Mesenchymal stem cell (in vitro differentiated cells and primary cell): Measurements from ENCODE around the gene WASL.

Experiments used
- DNase-seq: peaks from one replicate; pipeline ENCODE4 v3.0.0-alpha.2; 2013
- H2AFZ ChIP-seq: one replicate; pipeline ENCODE4 v1.6.1; 2013; ENCODE audit warnings: low read depth, mild to moderate bottlenecking, control low read depth, inconsistent platforms, low read length, moderate library complexity
- H2AK5ac ChIP-seq: 2 replicates; pipeline ENCODE4 v1.6.1; 2013; ENCODE audit warnings: low read length, moderate library complexity, mild to moderate bottlenecking, inconsistent platforms; ENCODE audit not compliant: severe bottlenecking
- H2BK120ac ChIP-seq: one replicate; pipeline ENCODE4 v1.6.1; 2013; ENCODE audit warnings: low read depth, mild to moderate bottlenecking, inconsistent platforms, low read length, moderate library complexity
- H2BK12ac ChIP-seq, 2 experiments: one replicate each; pipeline ENCODE4 v1.6.1; 2013; ENCODE audit warnings: inconsistent platforms in 2 of 2, low read length in 2 of 2, mild to moderate bottlenecking in 2 of 2, moderate library complexity in 2 of 2, control low read depth in 1 of 2
- H2BK15ac ChIP-seq: one replicate; pipeline ENCODE4 v1.6.1; 2013; ENCODE audit warnings: mild to moderate bottlenecking, low read depth, inconsistent platforms; ENCODE audit not compliant: poor library complexity, severe bottlenecking
- H2BK5ac ChIP-seq: 2 replicates; pipeline ENCODE4 v1.6.1; 2013; ENCODE audit warnings: low read depth, mild to moderate bottlenecking, low read length, control low read depth, inconsistent platforms; ENCODE audit not compliant: poor library complexity, severe bottlenecking
- H3K14ac ChIP-seq, 2 experiments: one replicate each; pipeline ENCODE4 v1.6.1; 2013; ENCODE audit warnings: inconsistent platforms in 2 of 2, low read length in 2 of 2, control low read depth in 1 of 2, mild to moderate bottlenecking in 1 of 2, moderate library complexity in 1 of 2
- H3K18ac ChIP-seq, 2 experiments: one replicate each; pipeline ENCODE4 v1.6.1; 2013; ENCODE audit warnings: inconsistent platforms in 2 of 2, low read length in 2 of 2, control low read depth in 1 of 2, low read depth in 1 of 2, mild to moderate bottlenecking in 1 of 2
- H3K23ac ChIP-seq, 2 experiments: one replicate each; pipeline ENCODE4 v1.6.1; 2013; ENCODE audit warnings: inconsistent platforms in 2 of 2, low read length in 2 of 2, mild to moderate bottlenecking in 2 of 2, moderate library complexity in 2 of 2, control low read depth in 1 of 2
- H3K27ac ChIP-seq: 2 replicates; pipeline ENCODE4 v1.5.1; 2013; ENCODE audit warnings: mild to moderate bottlenecking, moderate library complexity, low read length, control low read depth, inconsistent platforms; ENCODE audit not compliant: poor library complexity, severe bottlenecking
- H3K27me3 ChIP-seq, 2 experiments: 2 replicates each; pipeline versions ENCODE4 v1.6.1 to v1.7.0; 2013; ENCODE audit warnings: low read length in 2 of 2, mild to moderate bottlenecking in 2 of 2, moderate library complexity in 2 of 2, control low read depth in 1 of 2, inconsistent platforms in 1 of 2; ENCODE audit not compliant: control insufficient read depth in 1 of 2, insufficient read depth in 1 of 2
- H3K36me3 ChIP-seq, 2 experiments: 2 replicates each; pipeline versions ENCODE4 v1.6.1 to v1.7.0; 2013; ENCODE audit warnings: low read length in 2 of 2, control low read depth in 1 of 2, inconsistent platforms in 1 of 2, low read depth in 1 of 2, mild to moderate bottlenecking in 1 of 2; ENCODE audit not compliant: insufficient read depth in 2 of 2, control insufficient read depth in 1 of 2
- H3K4ac ChIP-seq, 2 experiments: one replicate each; pipeline ENCODE4 v1.6.1; 2013; ENCODE audit warnings: inconsistent platforms in 2 of 2, low read length in 2 of 2, mild to moderate bottlenecking in 2 of 2, moderate library complexity in 2 of 2, control low read depth in 1 of 2, low read depth in 1 of 2
- H3K4me1 ChIP-seq: 2 replicates; pipeline ENCODE4 v1.6.1; 2013; ENCODE audit warnings: low read depth, low read length, control low read depth; ENCODE audit not compliant: control insufficient read depth, insufficient read depth
- H3K4me2 ChIP-seq: 2 replicates; pipeline ENCODE4 v1.6.1; 2013; ENCODE audit warnings: low read length, mild to moderate bottlenecking, inconsistent platforms; ENCODE audit not compliant: poor library complexity, severe bottlenecking
- H3K4me3 ChIP-seq, 2 experiments: 2 replicates each; pipeline versions ENCODE4 v1.5.1 to v1.7.0; 2013; ENCODE audit warnings: low read length in 2 of 2, mild to moderate bottlenecking in 2 of 2, control low read depth in 1 of 2, low read depth in 1 of 2; ENCODE audit not compliant: insufficient read depth in 1 of 2
- H3K79me1 ChIP-seq: replicated peaks from 2 replicates; pipeline ENCODE4 v1.6.1; 2013; ENCODE audit warnings: mild to moderate bottlenecking, control low read depth, low read length, inconsistent platforms; ENCODE audit not compliant: poor library complexity, severe bottlenecking
- H3K9ac ChIP-seq: 2 replicates; pipeline ENCODE4 v1.7.0; 2013; ENCODE audit warnings: mild to moderate bottlenecking, low read length, moderate library complexity
- H3K9me3 ChIP-seq: 2 replicates; pipeline ENCODE4 v1.7.0; 2013; ENCODE audit warnings: mild to moderate bottlenecking, low read length; ENCODE audit not compliant: control insufficient read depth
- H4K8ac ChIP-seq: one replicate; pipeline ENCODE4 v1.6.1; 2013; ENCODE audit warnings: inconsistent platforms, mild to moderate bottlenecking, low read length, moderate library complexity
- H4K91ac ChIP-seq: one replicate; pipeline ENCODE4 v1.6.1; 2013; ENCODE audit warnings: mild to moderate bottlenecking, low read length, inconsistent platforms
- WGBS: methylation state at CpG from one replicate; pipeline ENCODE4 v1.1.7; 2013; ENCODE audit warnings: mixed read lengths; 5-methylcytosine and 5-hydroxymethylcytosine counted together

Gene WASL

GRCh38 chr7:123679614-123680013 lies 69.2 kb downstream of the WASL start:
- H2BK15ac ChIP-seq: no peak overlapping the region
- no peak overlapping the region for H3K14ac ChIP-seq
- peaks cover 2% of the 10 kb centered on the region for H3K79me1 ChIP-seq
- H2BK12ac ChIP-seq: no peak overlapping the region
- H2BK120ac ChIP-seq: no peak overlapping the region
- no peak overlapping the region for H3K4me3 ChIP-seq
- no peaks in the 10 kb centered on the region for H3K9me3 ChIP-seq
- no peak for DNase-seq
- no peak overlapping the region for H3K4ac ChIP-seq
- no peaks in the 10 kb centered on the region for H3K4me1 ChIP-seq
- H3K27me3 ChIP-seq: no peaks in the 10 kb centered on the region
- H2AFZ ChIP-seq: no peak overlapping the region
- H2AK5ac ChIP-seq: no peak overlapping the region
- 100% methylated on average over 2 of the region's 3 CpGs for WGBS
- H4K8ac ChIP-seq: no peak overlapping the region
- H3K4me2 ChIP-seq: no peak overlapping the region
- no peak overlapping the region for H3K18ac ChIP-seq
- H3K36me3 ChIP-seq: peaks cover 0 to 62% of the 10 kb centered on the region in 2 experiments
- H3K27ac ChIP-seq: no peak overlapping the region
- H2BK5ac ChIP-seq: no peak overlapping the region
- no peak overlapping the region for H3K9ac ChIP-seq
- no peak overlapping the region for H4K91ac ChIP-seq
- no peak overlapping the region for H3K23ac ChIP-seq

GRCh38 chr7:123677061-123677715 lies 71.6 kb downstream of the WASL start:
- 100% methylated on average over 2 of the region's 2 CpGs for WGBS
- Histone ChIP-seq H3K14ac (no peak overlapping the region), H2BK120ac (no peak overlapping the region), H3K23ac (no peak overlapping the region), H4K8ac (no peak overlapping the region), H3K4ac (no peak overlapping the region), H3K27ac (no peak overlapping the region), H3K9me3 (no peaks in the 10 kb centered on the region), H3K36me3 (peaks cover 0 to 47% of the 10 kb centered on the region in 2 experiments), H3K4me2 (no peak overlapping the region), H3K18ac (no peak overlapping the region), H3K9ac (no peak overlapping the region), H2BK15ac (no peak overlapping the region), H2BK5ac (no peak overlapping the region), H2BK12ac (no peak overlapping the region), H3K27me3 (no peaks in the 10 kb centered on the region), H3K4me3 (no peak overlapping the region), H2AK5ac (no peak overlapping the region), H3K79me1 (peaks cover 2% of the 10 kb centered on the region), H4K91ac (no peak overlapping the region), H3K4me1 (no peaks in the 10 kb centered on the region), H2AFZ (no peak overlapping the region)
- DNase-seq: no peak

GRCh38 chr7:123675181-123675473 lies 73.7 kb downstream of the WASL start:
- Histone ChIP-seq H3K9me3 (no peaks in the 10 kb centered on the region), H3K36me3 (peaks cover 0 to 27% of the 10 kb centered on the region in 2 experiments), H3K4ac (no peak overlapping the region), H4K91ac (no peak overlapping the region), H3K79me1 (no peaks in the 10 kb centered on the region), H2AK5ac (no peak overlapping the region), H3K23ac (no peak overlapping the region), H2BK5ac (no peak overlapping the region), H3K4me1 (no peaks in the 10 kb centered on the region), H3K9ac (peak overlapping the region; percentile 45), H3K4me2 (no peak overlapping the region), H3K27ac (peak overlapping the region; percentile 17), H2AFZ (no peak overlapping the region), H3K14ac (no peak overlapping the region), H2BK15ac (no peak overlapping the region), H3K18ac (no peak overlapping the region), H2BK12ac (no peak overlapping the region), H3K27me3 (no peaks in the 10 kb centered on the region), H2BK120ac (no peak overlapping the region), H4K8ac (no peak overlapping the region), H3K4me3 (no peak overlapping the region)
- DNase-seq: peak; percentile 29

GRCh38 chr7:123674399-123675180 lies 74.2 kb downstream of the WASL start:
- H2AK5ac ChIP-seq: no peak overlapping the region
- H3K4me1 ChIP-seq: no peaks in the 10 kb centered on the region
- no peaks in the 10 kb centered on the region for H3K27me3 ChIP-seq
- no peaks in the 10 kb centered on the region for H3K9me3 ChIP-seq
- no peak overlapping the region for H2BK5ac ChIP-seq
- no peak overlapping the region for H3K18ac ChIP-seq
- no peak overlapping the region for H2BK12ac ChIP-seq
- peaks cover 0 to 22% of the 10 kb centered on the region in 2 experiments for H3K36me3 ChIP-seq
- WGBS: 71% methylated on average over 2 of the region's 2 CpGs
- no peak overlapping the region for H2AFZ ChIP-seq
- no peak overlapping the region for H3K4ac ChIP-seq
- no peak overlapping the region for H3K4me3 ChIP-seq
- H3K27ac ChIP-seq: peak overlapping the region; percentile 25
- H4K91ac ChIP-seq: no peak overlapping the region
- H3K23ac ChIP-seq: no peak overlapping the region
- DNase-seq: peak; percentile 14
- no peak overlapping the region for H3K4me2 ChIP-seq
- H2BK15ac ChIP-seq: no peak overlapping the region
- no peak overlapping the region for H3K14ac ChIP-seq
- no peak overlapping the region for H2BK120ac ChIP-seq
- H4K8ac ChIP-seq: no peak overlapping the region
- H3K9ac ChIP-seq: peak overlapping the region; percentile 45
- H3K79me1 ChIP-seq: no peaks in the 10 kb centered on the region
